T-cell (primary cell): ENCODE measurements around the gene THBS1. TPM values are rescaled to one million over a fixed set of nuclear protein-coding genes. Genes with fewer than 3 reads are reported as not detected.

Source experiments
- ATAC-seq, 4 experiments: fragments of 200-7000 bp in 3 of 4; fragments of 150-1000 bp in 1 of 4; cut with Tn5 transposase; replicated peaks in 1 of 4; 1 replicate in 3 of 4; 2 replicates in 1 of 4; pipeline ENCODE4 v1.10.0; 2021; ENCODE audit warnings: moderate library complexity in 3 of 4, mild to moderate bottlenecking in 2 of 4, moderate number of reproducible peaks in 1 of 4
- CTCF ChIA-PET, 2 donors: fragments of 300-600 bp; sonication (Branson Sonifier 250); formaldehyde crosslinking; loops; one replicate each; lab custom pipeline; 2022; ENCODE audit warnings: antibody characterized with exemption in 2 of 2; lab: Charles Lee
- POLR2A ChIA-PET, 2 donors: fragments of 300-600 bp; sonication (Branson Sonifier 250); formaldehyde crosslinking; loops; one replicate each; lab custom pipeline; 2022; ENCODE audit warnings: antibody characterized with exemption in 2 of 2; lab: Charles Lee
- DNase-seq, 35 experiments: peaks; one replicate each; pipeline versions ENCODE4 v3.0.0 to v3.0.0-alpha.2; 2013 to 2023
- H3K27ac ChIP-seq: one replicate; pipeline ENCODE4 v1.5.1; 2013; ENCODE audit warnings: low read length
- H3K27me3 ChIP-seq, 2 experiments: replicated peaks in 1 of 2; 1 replicate in 1 of 2; 2 replicates in 1 of 2; pipeline versions ENCODE4 v1.6.1 to v1.7.0; 2013; ENCODE audit warnings: low read length in 1 of 2, mixed read lengths in 1 of 2; ENCODE audit not compliant: control insufficient read depth in 2 of 2, insufficient read depth in 2 of 2; ENCODE audit errors: extremely low read depth in 1 of 2
- H3K36me3 ChIP-seq, 2 donors: 1 replicate in 1 of 2; 2 replicates in 1 of 2; pipeline versions ENCODE4 v1.6.1 to v1.7.0; 2013; ENCODE audit warnings: low read length in 1 of 2; ENCODE audit not compliant: control insufficient read depth in 2 of 2, insufficient read depth in 1 of 2; ENCODE audit errors: extremely low read depth in 1 of 2
- H3K4me1 ChIP-seq, 2 experiments: 1 replicate in 1 of 2; 2 replicates in 1 of 2; pipeline versions ENCODE4 v1.6.1 to v1.7.0; 2013; ENCODE audit warnings: low read length in 2 of 2, mixed read lengths in 1 of 2; ENCODE audit not compliant: insufficient read depth in 2 of 2, control insufficient read depth in 1 of 2; ENCODE audit errors: extremely low read depth in 1 of 2
- H3K4me3 ChIP-seq, 2 donors: 1 replicate in 1 of 2; 2 replicates in 1 of 2; pipeline versions ENCODE4 v1.5.1 to v1.7.0; 2013; ENCODE audit warnings: mild to moderate bottlenecking in 2 of 2, low read length in 1 of 2, moderate library complexity in 1 of 2; ENCODE audit not compliant: control insufficient read depth in 1 of 2; ENCODE audit errors: extremely low read depth in 1 of 2
- H3K9me3 ChIP-seq: 2 replicates; pipeline ENCODE4 v1.7.0; 2013
- H3K27ac Mint-ChIP-seq, 2 donors: one replicate each; pipeline ENCODE4 v1.8.0; 2020 to 2021; ENCODE audit warnings: mild to moderate bottlenecking in 2 of 2, mixed read lengths in 2 of 2
- H3K27me3 Mint-ChIP-seq, 2 donors: one replicate each; pipeline ENCODE4 v1.8.0; 2021 to 2022; ENCODE audit warnings: mixed read lengths in 2 of 2
- H3K36me3 Mint-ChIP-seq: one replicate; pipeline ENCODE4 v1.8.0; 2021; ENCODE audit warnings: mixed read lengths
- H3K4me1 Mint-ChIP-seq, 3 donors: one replicate each; pipeline ENCODE4 v1.8.0; 2020 to 2022; ENCODE audit warnings: mixed read lengths in 3 of 3, mild to moderate bottlenecking in 1 of 3
- H3K4me3 Mint-ChIP-seq, 3 donors: one replicate each; pipeline ENCODE4 v1.8.0; 2020 to 2022; ENCODE audit warnings: mild to moderate bottlenecking in 3 of 3, mixed read lengths in 3 of 3, moderate library complexity in 3 of 3
- H3K9me3 Mint-ChIP-seq, 3 donors: one replicate each; pipeline ENCODE4 v1.8.0; 2020 to 2022; ENCODE audit warnings: mixed read lengths in 3 of 3
- WGBS: methylation state at CpG from one replicate; pipeline ENCODE4 v1.1.5; 2013; ENCODE audit warnings: missing lambda C conversion rate; ENCODE audit not compliant: insufficient coverage; 5-methylcytosine and 5-hydroxymethylcytosine counted together
- total RNA-seq, 35 experiments: library from RNA in 6 of 35; stranded (reverse) in 6 of 35; fragments of 120-200 nt in 1 of 35; gene quantifications; one replicate each; pipeline versions ENCODE4 v1.2.1 to v1.2.4 and lab custom pipeline; 2013 to 2026

The THBS1 gene
- total RNA-seq, 5 donors from 2014 or later (not counting 1 experiment from before 2014, with no cell fraction given): 1.3 to 8.6 (median 7.6) TPM

DNA sequence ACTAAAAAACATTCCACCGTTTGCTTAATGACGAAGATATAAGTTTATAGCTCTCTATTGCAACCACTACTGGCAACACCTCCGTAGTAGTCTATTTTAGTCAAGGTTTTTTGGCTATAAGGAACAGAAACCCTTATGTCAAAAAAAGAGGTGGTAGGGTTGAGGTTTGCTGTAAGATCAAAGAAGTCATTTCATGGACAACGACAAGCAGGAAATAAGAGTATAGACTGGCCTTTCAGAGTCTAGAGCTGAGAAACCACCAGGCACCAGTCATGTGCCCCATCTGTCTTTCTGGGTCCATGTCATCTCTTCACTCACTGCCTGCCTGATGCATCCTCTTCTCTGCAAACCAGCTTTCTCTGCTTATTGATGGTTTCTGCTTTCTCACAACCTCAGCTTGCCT lies 42.7 kb downstream of the THBS1 start:
- peak overlapping the region; percentile 98 to 100 for H3K27ac Mint-ChIP-seq
- peak overlapping the region in 1 of 3 donors; percentile 4 for H3K4me3 Mint-ChIP-seq
- no peaks in the 10 kb centered on the region for H3K27me3 ChIP-seq
- H3K9me3 Mint-ChIP-seq: peaks cover 0 to 6% (median 5%) of the 10 kb centered on the region in 3 donors
- ChIA-PET CTCF (interaction anchor here in 1 of 2 donors (0.6 to 1.9 kb wide), 9 partner anchors 18 to 1172 kb away, joined by 3 to 14 read pairs (median 4); no protein-coding TSS in a partner anchor), POLR2A (interaction anchor here in 1 of 2 donors (0.6 to 1.5 kb wide), 3 partner anchors 18 to 61 kb away, joined by 3 to 10 read pairs (median 6); no protein-coding TSS in a partner anchor)
- H3K4me1 Mint-ChIP-seq: peaks cover 32 to 73% (median 62%) of the 10 kb centered on the region in 3 donors
- peak in 31 of 35 experiments; percentile 19 to 78 (median 43) for DNase-seq
- H3K36me3 Mint-ChIP-seq: peaks cover 9% of the 10 kb centered on the region
- WGBS: no CpG with 5 or more reads among the region's 4 CpGs
- peak; percentile 52 to 75 (median 59) for ATAC-seq
- no peaks in the 10 kb centered on the region for H3K27me3 Mint-ChIP-seq
- H3K4me3 ChIP-seq: no peak overlapping the region
- H3K4me1 ChIP-seq: peaks cover 0 to 60% of the 10 kb centered on the region in 2 experiments
- no peaks in the 10 kb centered on the region for H3K9me3 ChIP-seq
- H3K27ac ChIP-seq: peak overlapping the region; percentile 90
- H3K36me3 ChIP-seq: no peaks in the 10 kb centered on the region

GRCh38 chr15:39624806-39625205 lies 43.9 kb downstream of the THBS1 start:
- peaks cover 0 to 72% of the 10 kb centered on the region in 2 experiments for H3K4me1 ChIP-seq
- H3K27ac ChIP-seq: peak overlapping the region; percentile 90
- H3K27me3 ChIP-seq: no peaks in the 10 kb centered on the region
- ChIA-PET CTCF (interaction anchor here in 1 of 2 donors (0.5 to 1.1 kb wide), 4 partner anchors 17 to 132 kb away, joined by 3 to 5 read pairs (median 4); no protein-coding TSS in a partner anchor), POLR2A (interaction anchor here (1.0 to 1.1 kb wide), 2 partner anchors 17 to 21 kb away, joined by 3 read pairs; no protein-coding TSS in a partner anchor)
- Mint-ChIP-seq H3K27ac (peak overlapping the region; percentile 98 to 100), H3K4me1 (peaks cover 44 to 85% (median 75%) of the 10 kb centered on the region in 3 donors), H3K36me3 (peaks cover 8% of the 10 kb centered on the region), H3K9me3 (peaks cover 0 to 3% (median 3%) of the 10 kb centered on the region in 3 donors), H3K27me3 (no peaks in the 10 kb centered on the region), H3K4me3 (peak overlapping the region; percentile 36 to 75 (median 70))
- H3K4me3 ChIP-seq: no peak overlapping the region
- 20% methylated on average over 1 of the region's 6 CpGs for WGBS
- no peaks in the 10 kb centered on the region for H3K36me3 ChIP-seq
- ATAC-seq (peak; percentile 70 to 83 (median 77)), DNase-seq (peak; percentile 36 to 84 (median 64))
- H3K9me3 ChIP-seq: no peaks in the 10 kb centered on the region

GRCh38 chr15:39625451-39625850 lies 44.6 kb downstream of the THBS1 start:
- peak overlapping the region; percentile 90 for H3K27ac ChIP-seq
- Mint-ChIP-seq H3K4me1 (peaks cover 51 to 92% (median 82%) of the 10 kb centered on the region in 3 donors), H3K27ac (peak overlapping the region; percentile 98 to 100), H3K27me3 (no peaks in the 10 kb centered on the region), H3K4me3 (peak overlapping the region; percentile 36 to 75 (median 70)), H3K9me3 (no peaks in the 10 kb centered on the region), H3K36me3 (peaks cover 6% of the 10 kb centered on the region)
- ChIA-PET CTCF (interaction anchor here in 1 of 2 donors (0.5 to 1.1 kb wide), 2 partner anchors 16 to 51 kb away, joined by 3 read pairs; no protein-coding TSS in a partner anchor), POLR2A (interaction anchor here (0.6 to 1.0 kb wide), 2 partner anchors 16 to 450 kb away, joined by 3 to 5 read pairs; no protein-coding TSS in a partner anchor)
- H3K27me3 ChIP-seq: no peaks in the 10 kb centered on the region
- no peak overlapping the region for H3K4me3 ChIP-seq
- no peaks in the 10 kb centered on the region for H3K9me3 ChIP-seq
- H3K4me1 ChIP-seq: peaks cover 0 to 78% of the 10 kb centered on the region in 2 experiments
- DNase-seq (no peak), ATAC-seq (no peak)
- no peaks in the 10 kb centered on the region for H3K36me3 ChIP-seq
- WGBS: 40% methylated on average over 1 of the region's 4 CpGs

- H3K36me3 ChIP-seq: no peaks in the 10 kb centered on the region
- CTCF ChIA-PET: interaction anchor here in 1 of 2 donors (1.1 kb wide), 1 partner anchor 15 kb away, joined by 3 read pairs; no protein-coding TSS in a partner anchor
- Mint-ChIP-seq H3K9me3 (no peaks in the 10 kb centered on the region), H3K4me1 (peaks cover 52 to 95% (median 86%) of the 10 kb centered on the region in 3 donors), H3K27ac (peak overlapping the region; percentile 98 to 100), H3K36me3 (peaks cover 6% of the 10 kb centered on the region), H3K27me3 (no peaks in the 10 kb centered on the region), H3K4me3 (peak overlapping the region in 2 of 3 donors; percentile 17)
- POLR2A ChIA-PET: interaction anchor here in 1 of 2 donors (0.6 kb wide), 1 partner anchor 450 kb away, joined by 5 read pairs; no protein-coding TSS in a partner anchor
- peak overlapping the region; percentile 90 for H3K27ac ChIP-seq
- ATAC-seq (no peak), DNase-seq (no peak)
- H3K4me1 ChIP-seq: peaks cover 0 to 82% of the 10 kb centered on the region in 2 experiments
- H3K27me3 ChIP-seq: no peaks in the 10 kb centered on the region
- no peak overlapping the region for H3K4me3 ChIP-seq
- H3K9me3 ChIP-seq: no peaks in the 10 kb centered on the region
Observed at GRCh38 chr15:39625856-39626255, 45.0 kb downstream of the THBS1 start.

DNA sequence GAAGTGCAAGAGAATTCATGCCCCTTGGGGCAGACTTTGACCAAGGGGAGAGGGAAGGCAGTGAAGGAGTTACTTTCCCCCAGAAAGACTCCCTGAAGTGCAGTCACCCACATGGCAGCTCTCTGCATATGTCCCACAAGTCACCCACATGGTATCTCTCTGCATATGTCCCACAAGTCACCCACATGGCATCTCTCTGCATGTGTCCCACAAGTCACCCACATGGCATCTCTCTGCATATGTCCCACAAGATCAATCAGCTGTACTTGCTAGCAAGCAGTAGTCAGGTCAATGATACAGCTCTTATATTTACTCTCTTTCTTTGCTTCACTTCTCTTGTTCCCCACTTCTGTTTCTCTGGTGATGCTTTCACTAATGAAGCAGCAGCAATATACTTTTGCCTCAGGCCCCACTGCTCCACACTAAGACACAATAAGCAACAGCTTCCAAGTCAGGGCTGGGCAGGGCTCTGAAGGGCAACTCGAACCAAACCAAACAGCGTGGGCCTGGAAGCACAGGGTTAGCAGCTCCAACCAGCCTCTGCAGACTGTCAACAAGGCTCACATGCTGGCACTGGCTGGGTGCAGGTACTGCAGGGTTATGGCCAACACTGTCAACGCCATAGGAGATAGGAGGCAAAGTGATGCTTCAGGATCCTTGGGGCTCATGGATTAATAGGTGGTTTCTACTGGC lies 46.7 kb downstream of the THBS1 start:
- ATAC-seq (no peak), DNase-seq (no peak)
- Histone ChIP-seq H3K27ac (peak overlapping the region; percentile 90), H3K4me3 (no peak overlapping the region), H3K4me1 (peaks cover 0 to 84% of the 10 kb centered on the region in 2 experiments), H3K9me3 (no peaks in the 10 kb centered on the region), H3K36me3 (no peaks in the 10 kb centered on the region), H3K27me3 (no peaks in the 10 kb centered on the region)
- Mint-ChIP-seq H3K27me3 (no peaks in the 10 kb centered on the region), H3K9me3 (no peaks in the 10 kb centered on the region), H3K4me1 (peaks cover 52 to 87% (median 84%) of the 10 kb centered on the region in 3 donors), H3K36me3 (peaks cover 6% of the 10 kb centered on the region), H3K4me3 (peak overlapping the region in 1 of 3 donors; percentile 27), H3K27ac (peak overlapping the region; percentile 92 to 100)
- 96% methylated on average over 3 of the region's 3 CpGs for WGBS
- ChIA-PET POLR2A (interaction anchor here in 1 of 2 donors (0.6 kb wide), 1 partner anchor 47 kb away, joined by 4 read pairs; the partner anchor contains the start of gene THBS1), CTCF (interaction anchor here in 1 of 2 donors (3.1 kb wide), 1 partner anchor 130 kb away, joined by 12 read pairs; no protein-coding TSS in a partner anchor)

GRCh38 chr15:39628144-39628508 lies 47.2 kb downstream of the THBS1 start:
- H3K27ac Mint-ChIP-seq: peak overlapping the region; percentile 92 to 100
- peaks cover 6% of the 10 kb centered on the region for H3K36me3 Mint-ChIP-seq
- peaks cover 50 to 82% (median 78%) of the 10 kb centered on the region in 3 donors for H3K4me1 Mint-ChIP-seq
- H3K4me3 Mint-ChIP-seq: peak overlapping the region in 1 of 3 donors; percentile 27
- H3K9me3 Mint-ChIP-seq: no peaks in the 10 kb centered on the region
- Histone ChIP-seq H3K9me3 (no peaks in the 10 kb centered on the region), H3K27me3 (no peaks in the 10 kb centered on the region), H3K4me1 (peaks cover 0 to 78% of the 10 kb centered on the region in 2 experiments), H3K36me3 (no peaks in the 10 kb centered on the region), H3K27ac (peak overlapping the region; percentile 90), H3K4me3 (no peak overlapping the region)
- WGBS: 96% methylated on average over 5 of the region's 5 CpGs
- CTCF ChIA-PET: interaction anchor here in 1 of 2 donors (3.1 kb wide), 1 partner anchor 129 kb away, joined by 12 read pairs; no protein-coding TSS in a partner anchor
- ATAC-seq (no peak), DNase-seq (no peak)
- POLR2A ChIA-PET: interaction anchor here in 1 of 2 donors (0.6 kb wide), 1 partner anchor 47 kb away, joined by 4 read pairs; the partner anchor contains the start of gene THBS1
- no peaks in the 10 kb centered on the region for H3K27me3 Mint-ChIP-seq
